SJSA1 (cell line): Measurements from ENCODE around the gene MBD2. TPM values are rescaled to one million over a fixed set of nuclear protein-coding genes. Genes with fewer than 3 reads are reported as not detected.

Experiments
- DNase-seq, 2 experiments: peaks; one replicate each; pipeline ENCODE4 v3.0.0-alpha.2; 2015 to 2020; ENCODE audit warnings: low spot score in 2 of 2, low read depth in 1 of 2
- H3K27ac ChIP-seq: fragments of 250-450 bp; sonication (Bioruptor Pico); 2 replicates; pipeline ENCODE4 v1.5.1; 2020; ENCODE audit warnings: mild to moderate bottlenecking, moderate library complexity
- H3K27me3 ChIP-seq: fragments of 250-450 bp; sonication (Bioruptor Pico); replicated peaks from 2 replicates; pipeline ENCODE4 v1.5.1; 2020; ENCODE audit warnings: mild to moderate bottlenecking, moderate library complexity
- H3K36me3 ChIP-seq: fragments of 250-450 bp; sonication (Bioruptor Pico); 2 replicates; pipeline ENCODE4 v1.5.1; 2020; ENCODE audit warnings: mild to moderate bottlenecking
- H3K4me1 ChIP-seq: fragments of 250-450 bp; sonication (Bioruptor Pico); replicated peaks from 2 replicates; pipeline ENCODE4 v1.6.1; 2021; ENCODE audit warnings: mild to moderate bottlenecking
- H3K4me3 ChIP-seq: fragments of 250-450 bp; sonication (Bioruptor Pico); 2 replicates; pipeline ENCODE4 v1.5.1; 2020; ENCODE audit warnings: mild to moderate bottlenecking
- H3K9me3 ChIP-seq: fragments of 250-450 bp; sonication (Bioruptor Pico); replicated peaks from 2 replicates; pipeline ENCODE4 v1.5.1; 2020; ENCODE audit warnings: mild to moderate bottlenecking
- total RNA-seq: library from RNA; depleted of rRNA; stranded (reverse); fragments of >200 nt; shearing (Covaris generic); gene quantifications from 2 replicates; pipeline ENCODE4 v1.2.3, GENCODE V29; 2014

MBD2 gene
- total RNA-seq, 1 experiment from 2014 or later = 38.4 TPM

DNA sequence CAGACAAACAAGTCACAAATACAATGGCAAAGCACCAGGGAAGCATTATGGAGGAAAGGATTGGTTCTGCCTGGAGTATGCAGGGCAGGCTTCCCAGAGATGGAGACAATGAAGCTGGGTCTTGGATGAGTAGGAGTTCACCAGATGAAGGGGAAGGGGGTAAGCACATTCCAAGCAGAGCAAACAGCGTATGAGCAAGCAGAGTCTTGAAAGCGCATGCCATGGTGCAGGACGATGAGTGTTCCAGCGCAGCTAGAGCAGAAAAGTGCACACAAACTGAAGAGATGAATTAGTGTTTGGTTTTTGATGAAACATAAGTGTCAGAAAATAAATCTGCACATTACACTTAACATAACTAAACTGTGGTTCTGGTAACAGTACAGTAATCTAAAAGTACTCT lies 21.6 kb downstream of the MBD2 start:
- DNase-seq = no peak
- Histone ChIP-seq H3K4me1 (no peaks in the 10 kb centered on the region), H3K36me3 (peaks cover 50% of the 10 kb centered on the region), H3K4me3 (no peak overlapping the region), H3K27me3 (no peaks in the 10 kb centered on the region), H3K9me3 (no peaks in the 10 kb centered on the region), H3K27ac (no peak overlapping the region)

- Histone ChIP-seq H3K4me1 (no peaks in the 10 kb centered on the region), H3K4me3 (no peak overlapping the region), H3K9me3 (no peaks in the 10 kb centered on the region), H3K27me3 (no peaks in the 10 kb centered on the region), H3K27ac (no peak overlapping the region), H3K36me3 (peaks cover 38% of the 10 kb centered on the region)
- DNase-seq = no peak
Measured at GRCh38 chr18:54197747-54198411, 26.6 kb downstream of the MBD2 start.

DNA sequence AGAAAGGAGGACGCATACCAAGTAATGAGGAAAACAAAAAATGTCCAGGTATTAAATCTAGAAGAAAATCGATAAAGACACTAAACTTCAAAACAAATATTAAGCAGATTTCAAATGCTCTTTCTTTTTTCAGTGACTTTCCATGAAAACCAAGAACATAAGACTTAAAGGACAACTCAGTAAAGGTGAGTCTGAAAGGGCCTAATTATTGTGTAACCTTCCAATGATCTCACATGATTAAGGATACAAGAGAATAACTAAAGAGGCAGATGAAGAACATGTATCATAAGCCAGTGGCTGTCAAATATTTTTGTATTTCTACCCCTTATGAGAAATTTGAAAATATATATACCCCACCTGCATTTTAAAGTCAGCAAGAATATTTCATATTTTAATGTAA lies 30.7 kb downstream of the MBD2 start:
- H3K36me3 ChIP-seq = peaks cover 16% of the 10 kb centered on the region
- H3K9me3 ChIP-seq = no peaks in the 10 kb centered on the region
- no peaks in the 10 kb centered on the region for H3K4me1 ChIP-seq
- H3K4me3 ChIP-seq = no peak overlapping the region
- H3K27ac ChIP-seq = no peak overlapping the region
- no peaks in the 10 kb centered on the region for H3K27me3 ChIP-seq
- DNase-seq = no peak

- Histone ChIP-seq H3K4me3 (no peak overlapping the region), H3K27me3 (no peaks in the 10 kb centered on the region), H3K27ac (no peak overlapping the region), H3K4me1 (no peaks in the 10 kb centered on the region), H3K36me3 (peaks cover 19% of the 10 kb centered on the region), H3K9me3 (no peaks in the 10 kb centered on the region)
- DNase-seq = no peak
Measured at GRCh38 chr18:54192900-54193299, 31.6 kb downstream of the MBD2 start.

GRCh38 chr18:54192415-54192814 lies 32.1 kb downstream of the MBD2 start:
- Histone ChIP-seq H3K4me1 (no peaks in the 10 kb centered on the region), H3K27ac (no peak overlapping the region), H3K27me3 (no peaks in the 10 kb centered on the region), H3K4me3 (no peak overlapping the region), H3K9me3 (no peaks in the 10 kb centered on the region), H3K36me3 (peaks cover 23% of the 10 kb centered on the region)
- DNase-seq = no peak

DNA sequence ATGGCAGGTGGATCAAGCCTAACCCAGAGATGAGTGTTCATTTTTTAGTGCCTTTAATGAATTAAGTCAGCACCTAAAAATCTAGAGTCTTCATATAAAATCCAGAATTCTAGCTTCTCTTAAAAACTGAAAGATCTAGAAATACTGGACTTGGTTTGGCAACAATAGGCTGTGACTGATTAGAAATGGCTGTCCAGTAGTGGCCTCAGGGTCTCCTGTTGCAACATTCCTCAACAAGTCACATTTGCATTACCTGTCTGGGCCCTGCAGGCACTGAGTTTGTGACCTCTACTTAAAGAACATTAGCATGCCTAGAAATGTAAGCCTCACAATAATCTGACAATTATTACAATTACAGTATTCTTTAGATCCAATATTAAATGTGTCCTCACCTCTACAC lies 33.1 kb downstream of the MBD2 start:
- no peak overlapping the region for H3K4me3 ChIP-seq

GRCh38 chr18:54187372-54187771 lies 37.1 kb downstream of the MBD2 start:
- Histone ChIP-seq H3K36me3 (peaks cover 39% of the 10 kb centered on the region), H3K27ac (no peak overlapping the region), H3K9me3 (no peaks in the 10 kb centered on the region), H3K4me3 (no peak overlapping the region), H3K27me3 (no peaks in the 10 kb centered on the region), H3K4me1 (peaks cover 3% of the 10 kb centered on the region; the same call in 1 of the 2 replicates)
- DNase-seq = no peak

More for the DNA sequence above, 33.1 kb downstream of the MBD2 start:
- no peak overlapping the region for H3K27ac ChIP-seq
- peaks cover 32% of the 10 kb centered on the region for H3K36me3 ChIP-seq
- no peak for DNase-seq
- no peaks in the 10 kb centered on the region for H3K27me3 ChIP-seq
- no peaks in the 10 kb centered on the region for H3K4me1 ChIP-seq
- H3K9me3 ChIP-seq = no peaks in the 10 kb centered on the region

DNA sequence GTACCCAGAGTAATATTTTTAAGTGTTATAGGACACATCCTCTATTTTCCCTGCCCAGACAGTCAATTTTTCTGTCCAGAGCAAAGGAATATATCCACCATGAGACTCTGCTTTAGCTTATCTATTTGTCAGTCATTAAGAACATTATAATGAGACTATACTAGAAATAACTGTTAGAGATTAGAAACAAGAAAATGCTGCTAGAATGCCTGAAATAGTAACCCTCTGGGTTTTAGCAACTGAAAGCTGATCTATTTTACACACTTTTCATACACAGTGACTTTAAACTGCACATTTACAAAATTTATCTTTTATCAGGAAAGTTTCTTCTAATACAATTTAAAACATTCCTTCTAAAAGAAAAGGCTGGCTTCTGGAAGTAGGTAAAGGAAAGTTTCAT lies 39.6 kb downstream of the MBD2 start:
- Histone ChIP-seq H3K4me3 (no peak overlapping the region), H3K27me3 (no peaks in the 10 kb centered on the region), H3K36me3 (peaks cover 42% of the 10 kb centered on the region), H3K4me1 (peaks cover 8% of the 10 kb centered on the region; the same call in 1 of the 2 replicates), H3K9me3 (no peaks in the 10 kb centered on the region), H3K27ac (no peak overlapping the region)
- DNase-seq = no peak

- no peak overlapping the region for H3K4me3 ChIP-seq
- no peaks in the 10 kb centered on the region for H3K9me3 ChIP-seq
- peaks cover 36% of the 10 kb centered on the region for H3K36me3 ChIP-seq
Measured at GRCh38 chr18:54183390-54183789, 41.1 kb downstream of the MBD2 start.

DNA sequence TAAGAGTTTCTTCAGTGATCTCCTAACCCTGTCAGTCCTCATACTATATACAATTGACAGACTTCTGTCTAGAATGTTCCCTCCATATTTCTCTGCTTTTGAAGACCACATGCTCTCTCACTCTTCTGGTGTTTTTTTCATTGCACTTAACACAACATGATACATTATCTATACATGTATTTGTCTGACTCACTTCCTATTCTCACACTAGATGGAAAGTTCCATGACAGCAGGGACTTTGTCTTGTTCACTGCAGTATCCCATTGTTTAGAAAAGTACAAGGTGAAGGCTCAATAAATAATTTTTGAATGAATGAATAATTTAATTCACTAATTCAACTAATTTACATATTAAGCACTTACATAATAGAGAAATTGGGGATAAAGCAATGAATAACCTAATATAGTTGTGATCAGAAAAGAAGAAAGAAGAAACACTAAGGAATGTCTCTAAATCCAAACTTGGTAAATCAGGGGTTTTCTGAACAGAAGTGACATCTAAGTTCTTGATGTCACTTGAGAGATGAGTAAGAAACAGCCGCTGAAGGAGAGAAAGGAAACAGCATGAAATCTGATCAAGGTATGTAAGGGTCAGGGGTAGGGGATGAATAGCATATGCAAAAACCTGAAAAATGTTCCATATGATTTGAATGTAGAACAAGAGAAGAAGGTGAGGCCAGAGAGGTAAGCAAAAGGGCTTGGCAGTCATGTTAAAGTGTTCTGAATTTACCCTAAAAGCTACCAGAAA lies 42.4 kb downstream of the MBD2 start:
- peaks cover 23% of the 10 kb centered on the region for H3K36me3 ChIP-seq
- no peaks in the 10 kb centered on the region for H3K27me3 ChIP-seq
- no peak overlapping the region for H3K27ac ChIP-seq
- peaks cover 8% of the 10 kb centered on the region; the same call in 1 of the 2 replicates for H3K4me1 ChIP-seq
- no peak overlapping the region for H3K4me3 ChIP-seq
- no peak for DNase-seq
- H3K9me3 ChIP-seq = no peaks in the 10 kb centered on the region

More at GRCh38 chr18:54183390-54183789, 41.1 kb downstream of the MBD2 start:
- Histone ChIP-seq H3K27ac (no peak overlapping the region), H3K27me3 (no peaks in the 10 kb centered on the region), H3K4me1 (peaks cover 8% of the 10 kb centered on the region; the same call in 1 of the 2 replicates)
- DNase-seq = peak in 1 of 2 experiments; percentile 16

DNA sequence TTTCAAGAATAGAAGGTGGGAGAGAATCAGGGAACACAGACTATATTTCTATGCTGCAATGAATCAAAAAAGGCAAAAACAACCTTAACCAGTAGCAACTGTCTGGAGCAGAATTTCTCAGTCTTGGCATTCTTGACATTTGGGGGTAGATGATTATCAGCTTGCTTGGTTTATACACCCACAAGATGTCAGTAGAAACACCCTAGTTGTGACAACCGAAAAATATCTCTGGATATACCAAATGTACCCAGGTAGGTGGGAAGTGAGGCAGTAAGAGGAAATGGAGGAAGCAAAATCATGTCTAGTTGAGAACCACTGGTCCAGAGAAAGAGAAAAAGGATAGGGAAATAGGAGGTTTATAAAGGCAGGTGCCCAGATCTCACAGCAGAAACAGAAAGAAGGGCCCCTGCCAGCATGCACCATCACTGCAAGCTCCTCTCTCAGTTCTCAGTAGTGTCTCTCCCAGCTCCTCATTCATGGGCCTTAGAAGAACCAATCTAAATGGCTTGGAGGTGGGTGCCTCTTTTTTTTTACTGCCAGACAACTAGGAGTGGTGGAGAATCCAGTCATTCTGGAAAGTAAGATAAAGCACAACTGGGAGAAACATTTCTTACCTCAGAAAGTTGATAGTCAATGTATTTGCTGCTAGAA lies 50.4 kb downstream of the MBD2 start:
- peaks cover 10% of the 10 kb centered on the region for H3K4me1 ChIP-seq
- H3K36me3 ChIP-seq = peaks cover 22% of the 10 kb centered on the region
- no peak for DNase-seq
- no peak overlapping the region for H3K4me3 ChIP-seq
- no peak overlapping the region for H3K27ac ChIP-seq
- no peaks in the 10 kb centered on the region for H3K27me3 ChIP-seq
- no peaks in the 10 kb centered on the region for H3K9me3 ChIP-seq

GRCh38 chr18:54173250-54173649 lies 51.2 kb downstream of the MBD2 start:
- Histone ChIP-seq H3K4me1 (peaks cover 10% of the 10 kb centered on the region), H3K27me3 (no peaks in the 10 kb centered on the region), H3K27ac (no peak overlapping the region), H3K9me3 (no peaks in the 10 kb centered on the region), H3K4me3 (no peak overlapping the region), H3K36me3 (peaks cover 26% of the 10 kb centered on the region)
- DNase-seq = no peak

GRCh38 chr18:54169431-54170403 lies 54.8 kb downstream of the MBD2 start:
- no peaks in the 10 kb centered on the region for H3K27me3 ChIP-seq
- H3K4me1 ChIP-seq = peaks cover 10% of the 10 kb centered on the region
- DNase-seq = no peak

More at GRCh38 chr18:54169431-54170403, 54.8 kb downstream of the MBD2 start:
- H3K27ac ChIP-seq = no peak overlapping the region
- no peaks in the 10 kb centered on the region for H3K9me3 ChIP-seq
- H3K36me3 ChIP-seq = peaks cover 40% of the 10 kb centered on the region
- H3K4me3 ChIP-seq = no peak overlapping the region
